Adrenal gland (tissue), 5 donors: ENCODE results near the gene ETNK2.

Source experiments
- POLR2A ChIP-seq, 2 donors: fragments of 450-650 bp; IDR thresholded peaks; one replicate each; pipeline ENCODE4 v1.6.1; 2017; ENCODE audit warnings: antibody characterized with exemption in 2 of 2, mild to moderate bottlenecking in 2 of 2, moderate library complexity in 1 of 2
- TF ChIP-seq, protein P1 (sequence below), 6 experiments: fragments of 450-650 bp in 4 of 6; fragments of 200-600 bp in 2 of 6; sonication (generic) in 1 of 6; IDR thresholded peaks; 1 replicate in 5 of 6; 2 replicates in 1 of 6; pipeline versions ENCODE4 v1.5.1 to v1.8.0; 2016 to 2021; ENCODE audit warnings: antibody characterized with exemption in 6 of 6, mild to moderate bottlenecking in 2 of 6, moderate library complexity in 1 of 6
- donor health status: DM: no; HTN: no; CAD: no.

DNA sequence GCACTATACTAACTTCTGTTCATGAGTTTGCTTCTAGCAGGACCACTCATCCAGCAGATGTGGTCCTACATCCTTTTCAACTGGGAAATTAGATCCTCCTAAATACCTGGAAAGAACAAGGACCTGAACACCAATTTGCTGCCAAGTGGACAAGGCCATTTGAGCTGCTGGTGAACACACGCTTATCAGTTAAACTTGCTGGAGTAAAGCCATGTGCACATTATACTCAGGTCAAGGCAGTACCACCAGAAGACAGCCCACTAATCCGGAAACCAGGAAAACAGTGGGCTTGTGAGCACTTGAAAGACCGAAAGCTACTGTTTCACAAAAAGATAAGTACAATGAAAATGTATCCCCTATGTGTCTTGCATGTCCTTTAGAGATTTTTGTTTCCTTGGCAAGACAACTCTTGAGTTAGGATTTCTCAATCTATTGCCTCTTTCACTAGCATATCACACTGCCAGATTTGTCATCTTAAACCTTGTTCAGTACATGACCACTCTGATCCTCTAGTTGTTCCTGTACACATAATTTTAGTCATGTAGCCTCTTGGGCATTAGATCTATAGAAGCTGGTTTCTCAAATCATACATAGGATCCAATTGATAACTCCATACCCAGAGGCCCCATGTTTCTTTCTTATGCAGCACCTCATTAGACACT, 18.8 kb upstream of the ETNK2 start:
- TF ChIP-seq, protein P1, sequence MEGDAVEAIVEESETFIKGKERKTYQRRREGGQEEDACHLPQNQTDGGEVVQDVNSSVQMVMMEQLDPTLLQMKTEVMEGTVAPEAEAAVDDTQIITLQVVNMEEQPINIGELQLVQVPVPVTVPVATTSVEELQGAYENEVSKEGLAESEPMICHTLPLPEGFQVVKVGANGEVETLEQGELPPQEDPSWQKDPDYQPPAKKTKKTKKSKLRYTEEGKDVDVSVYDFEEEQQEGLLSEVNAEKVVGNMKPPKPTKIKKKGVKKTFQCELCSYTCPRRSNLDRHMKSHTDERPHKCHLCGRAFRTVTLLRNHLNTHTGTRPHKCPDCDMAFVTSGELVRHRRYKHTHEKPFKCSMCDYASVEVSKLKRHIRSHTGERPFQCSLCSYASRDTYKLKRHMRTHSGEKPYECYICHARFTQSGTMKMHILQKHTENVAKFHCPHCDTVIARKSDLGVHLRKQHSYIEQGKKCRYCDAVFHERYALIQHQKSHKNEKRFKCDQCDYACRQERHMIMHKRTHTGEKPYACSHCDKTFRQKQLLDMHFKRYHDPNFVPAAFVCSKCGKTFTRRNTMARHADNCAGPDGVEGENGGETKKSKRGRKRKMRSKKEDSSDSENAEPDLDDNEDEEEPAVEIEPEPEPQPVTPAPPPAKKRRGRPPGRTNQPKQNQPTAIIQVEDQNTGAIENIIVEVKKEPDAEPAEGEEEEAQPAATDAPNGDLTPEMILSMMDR (IDR thresholded peaks at IDR 0.05): no peak
- no peak for TF ChIP-seq POLR2A (IDR thresholded peaks at IDR 0.05)
